Measurements from ENCODE around the gene ICAM5.
"Not testable (repeated sequence)": the region's sequence is repeated elsewhere in the genome, so short reads cannot be mapped to it uniquely, and the experiment has no call there.

The ICAM5 gene, protein sequence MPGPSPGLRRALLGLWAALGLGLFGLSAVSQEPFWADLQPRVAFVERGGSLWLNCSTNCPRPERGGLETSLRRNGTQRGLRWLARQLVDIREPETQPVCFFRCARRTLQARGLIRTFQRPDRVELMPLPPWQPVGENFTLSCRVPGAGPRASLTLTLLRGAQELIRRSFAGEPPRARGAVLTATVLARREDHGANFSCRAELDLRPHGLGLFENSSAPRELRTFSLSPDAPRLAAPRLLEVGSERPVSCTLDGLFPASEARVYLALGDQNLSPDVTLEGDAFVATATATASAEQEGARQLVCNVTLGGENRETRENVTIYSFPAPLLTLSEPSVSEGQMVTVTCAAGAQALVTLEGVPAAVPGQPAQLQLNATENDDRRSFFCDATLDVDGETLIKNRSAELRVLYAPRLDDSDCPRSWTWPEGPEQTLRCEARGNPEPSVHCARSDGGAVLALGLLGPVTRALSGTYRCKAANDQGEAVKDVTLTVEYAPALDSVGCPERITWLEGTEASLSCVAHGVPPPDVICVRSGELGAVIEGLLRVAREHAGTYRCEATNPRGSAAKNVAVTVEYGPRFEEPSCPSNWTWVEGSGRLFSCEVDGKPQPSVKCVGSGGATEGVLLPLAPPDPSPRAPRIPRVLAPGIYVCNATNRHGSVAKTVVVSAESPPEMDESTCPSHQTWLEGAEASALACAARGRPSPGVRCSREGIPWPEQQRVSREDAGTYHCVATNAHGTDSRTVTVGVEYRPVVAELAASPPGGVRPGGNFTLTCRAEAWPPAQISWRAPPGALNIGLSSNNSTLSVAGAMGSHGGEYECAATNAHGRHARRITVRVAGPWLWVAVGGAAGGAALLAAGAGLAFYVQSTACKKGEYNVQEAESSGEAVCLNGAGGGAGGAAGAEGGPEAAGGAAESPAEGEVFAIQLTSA

DNA sequence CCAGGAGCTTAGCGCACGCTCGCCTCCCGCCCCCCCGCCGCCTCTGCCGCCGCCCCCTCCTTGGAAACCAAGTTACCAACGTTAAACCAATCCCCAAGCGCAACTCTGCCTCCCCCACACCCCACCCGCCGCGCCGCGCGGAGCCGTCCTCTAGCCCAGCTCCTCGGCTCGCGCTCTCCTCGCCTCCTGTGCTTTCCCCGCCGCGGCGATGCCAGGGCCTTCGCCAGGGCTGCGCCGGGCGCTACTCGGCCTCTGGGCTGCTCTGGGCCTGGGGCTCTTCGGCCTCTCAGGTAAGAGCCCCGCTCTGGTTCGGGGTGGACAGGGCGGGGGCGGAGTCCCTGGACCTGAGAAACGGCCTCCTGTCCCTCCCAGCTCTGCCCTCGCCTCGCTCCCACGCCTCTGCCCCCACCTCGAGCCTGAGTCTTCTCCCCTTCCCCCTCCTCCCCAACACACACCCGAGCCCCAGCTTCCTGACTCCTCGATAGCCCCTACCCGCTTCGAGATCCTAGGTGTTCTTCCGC, at the start of gene ICAM5:
TSS of gene ICAM5 (plus strand) at position 117 of the 521 bp plus-strand sequence. CDS start at position 209, 92 bp downstream.
- peak; percentile 63 for DNase-seq

- not testable (repeated sequence) for DNase-seq
These were observed 47.8 kb upstream of the ICAM5 start for GRCh38 chr19:10241826-10242449.

DNA sequence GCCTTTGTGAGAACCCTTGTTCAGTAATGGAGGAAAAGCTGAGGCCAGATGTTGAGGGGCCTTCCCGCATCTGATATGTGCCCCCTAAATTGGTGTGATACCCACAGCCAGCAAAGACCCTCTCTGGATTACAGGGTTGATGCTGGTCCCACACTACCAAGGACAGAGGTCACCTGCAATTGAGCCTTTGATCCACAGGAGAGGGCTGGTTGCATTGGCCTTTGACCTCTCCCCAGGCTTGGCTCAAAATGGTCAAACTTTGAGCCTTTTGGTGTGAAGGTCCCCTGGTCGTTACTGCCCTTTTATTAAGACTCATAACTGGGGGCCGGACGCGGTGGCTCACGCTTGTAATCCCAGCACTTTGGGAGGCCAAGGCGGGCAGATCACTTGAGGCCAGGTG, 46.1 kb upstream of the ICAM5 start:
- no peak for DNase-seq

DNA sequence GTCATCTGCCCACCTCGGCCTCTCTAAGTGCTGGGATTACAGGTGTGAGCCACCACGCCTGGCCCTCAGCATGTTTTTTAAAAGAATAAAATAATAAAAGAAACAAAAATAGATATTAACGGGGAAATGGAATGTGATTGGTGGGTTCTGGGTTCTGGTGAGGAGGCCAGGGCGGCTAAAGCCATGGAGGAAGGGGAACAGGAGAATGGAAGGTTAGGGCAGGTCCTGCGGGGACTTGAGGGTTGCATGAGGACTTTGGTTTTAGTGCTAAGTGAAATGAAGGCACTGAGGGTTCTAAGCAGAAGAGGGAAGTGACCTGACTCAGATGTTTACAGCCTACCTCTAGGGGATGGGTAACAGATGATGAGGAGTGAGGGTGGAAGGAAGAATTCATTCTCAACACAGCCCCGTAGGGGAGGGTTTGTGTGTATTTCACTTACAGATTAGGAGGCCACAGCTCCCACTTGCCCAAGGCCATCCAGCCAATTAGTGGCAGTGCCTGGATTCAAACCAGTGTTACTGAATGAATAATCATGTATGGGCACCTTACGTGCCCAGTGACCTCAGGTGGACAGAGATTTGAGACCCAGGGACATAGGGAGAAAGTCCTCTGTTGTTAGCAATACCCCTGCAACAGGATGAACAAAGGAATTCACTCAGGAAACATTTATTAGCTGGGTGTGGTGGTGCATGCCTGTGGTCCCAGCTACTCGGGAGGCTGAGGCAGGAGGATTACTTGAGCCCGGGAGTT, 44.4 kb upstream of the ICAM5 start:
- DNase-seq, result no peak

- DNase-seq, result no peak
These were observed 43.2 kb upstream of the ICAM5 start for GRCh38 chr19:10246511-10246910.

- peak; percentile 93 for DNase-seq
These were observed 37.7 kb upstream of the ICAM5 start, which contains the start of gene MRPL4 for GRCh38 chr19:10251792-10252694. MRPL4 (plus strand) TSS chr19:10252214; CDS start chr19:10252254, 40 bp downstream.

DNA sequence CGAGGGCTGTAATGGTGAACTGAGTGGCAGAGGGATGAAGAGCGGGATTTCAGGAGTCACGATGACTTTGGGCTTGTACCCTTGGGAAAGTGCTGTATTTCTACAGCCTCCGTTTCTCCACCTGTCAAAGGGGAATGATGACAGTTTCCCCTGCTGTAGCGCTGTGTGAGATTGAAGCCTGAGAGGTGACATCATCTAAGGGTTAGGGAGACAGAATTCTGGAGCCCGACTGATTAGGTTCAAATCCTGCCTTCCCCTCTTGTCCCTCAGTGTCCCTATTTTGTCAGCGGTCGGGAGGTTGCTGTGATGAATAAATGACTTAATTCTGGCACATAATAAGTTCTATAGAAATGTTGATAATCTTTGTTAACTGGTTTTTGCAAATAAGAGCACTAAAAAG, 37.0 kb upstream of the ICAM5 start:
- no peak for DNase-seq

- DNase-seq, result no peak
These were observed 35.5 kb upstream of the ICAM5 start for GRCh38 chr19:10254244-10254643.

DNA sequence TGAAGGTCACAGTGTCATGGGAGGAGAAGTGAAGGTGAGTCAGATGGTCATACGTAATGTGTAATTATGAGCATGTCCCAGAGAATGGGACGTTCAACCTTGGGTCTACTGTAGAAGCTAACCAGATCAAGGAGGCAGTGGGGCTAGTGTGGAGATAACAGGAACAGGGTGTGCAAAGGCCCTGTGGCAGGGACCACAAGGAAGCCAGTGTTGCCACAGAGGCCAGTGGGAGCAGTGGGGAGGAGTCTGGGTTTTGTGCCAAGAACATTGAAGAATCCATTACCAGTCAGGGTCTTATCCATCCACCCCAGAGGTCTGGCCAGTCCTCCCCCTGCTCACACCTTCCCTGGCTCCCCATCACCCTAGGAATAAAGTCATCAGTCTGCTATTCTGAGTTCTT, 34.4 kb upstream of the ICAM5 start:
- no peak for DNase-seq

DNA sequence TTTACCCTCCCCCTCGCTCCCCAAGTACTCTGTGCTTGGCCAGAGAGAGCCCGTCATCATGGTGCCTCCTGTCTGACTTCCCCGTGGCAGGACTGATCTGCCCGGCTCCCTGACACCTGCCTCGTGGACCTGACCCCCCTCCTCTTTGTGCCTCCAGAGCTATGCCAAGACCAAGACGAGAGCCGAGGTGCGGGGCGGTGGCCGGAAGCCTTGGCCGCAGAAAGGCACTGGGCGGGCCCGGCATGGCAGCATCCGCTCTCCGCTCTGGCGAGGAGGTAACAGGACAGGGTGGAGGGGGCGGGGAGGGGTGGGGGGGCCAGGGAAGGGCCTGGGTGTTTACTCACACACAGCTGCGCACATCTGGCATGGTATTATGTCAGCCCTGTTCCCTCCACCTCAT, 33.2 kb upstream of the ICAM5 start:
- DNase-seq, result no peak

DNA sequence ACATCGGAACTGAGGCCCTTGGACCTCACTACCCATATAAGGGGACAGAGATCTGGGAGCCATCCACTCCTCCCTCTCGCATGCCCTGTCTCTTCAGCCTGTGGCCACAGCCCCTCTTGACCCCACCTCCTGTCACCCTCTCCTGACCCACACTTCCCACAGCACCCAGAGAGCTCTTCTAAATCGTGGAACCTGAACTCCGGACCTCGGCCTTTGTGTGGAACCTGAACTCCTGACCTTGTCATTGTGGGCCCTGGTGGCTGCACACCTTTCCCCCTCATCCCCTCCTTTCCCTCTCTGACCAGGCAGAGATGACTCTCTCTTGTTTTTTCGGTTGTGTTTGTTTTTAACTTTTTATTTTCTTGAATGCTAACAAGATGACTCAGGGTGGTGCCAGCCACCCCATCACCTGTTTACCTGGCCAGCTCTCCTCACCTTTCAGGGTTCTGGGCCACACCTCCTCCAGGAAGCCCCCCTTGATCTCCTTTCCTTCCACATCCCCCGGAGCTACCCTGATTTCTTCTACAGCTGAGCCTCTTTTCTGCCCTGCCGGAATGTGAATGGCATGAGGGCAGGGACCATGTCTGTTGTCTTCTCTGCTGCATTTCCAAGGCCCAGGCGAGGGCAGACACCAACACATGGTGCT, 32.7 kb upstream of the ICAM5 start:
- no peak for DNase-seq

DNA sequence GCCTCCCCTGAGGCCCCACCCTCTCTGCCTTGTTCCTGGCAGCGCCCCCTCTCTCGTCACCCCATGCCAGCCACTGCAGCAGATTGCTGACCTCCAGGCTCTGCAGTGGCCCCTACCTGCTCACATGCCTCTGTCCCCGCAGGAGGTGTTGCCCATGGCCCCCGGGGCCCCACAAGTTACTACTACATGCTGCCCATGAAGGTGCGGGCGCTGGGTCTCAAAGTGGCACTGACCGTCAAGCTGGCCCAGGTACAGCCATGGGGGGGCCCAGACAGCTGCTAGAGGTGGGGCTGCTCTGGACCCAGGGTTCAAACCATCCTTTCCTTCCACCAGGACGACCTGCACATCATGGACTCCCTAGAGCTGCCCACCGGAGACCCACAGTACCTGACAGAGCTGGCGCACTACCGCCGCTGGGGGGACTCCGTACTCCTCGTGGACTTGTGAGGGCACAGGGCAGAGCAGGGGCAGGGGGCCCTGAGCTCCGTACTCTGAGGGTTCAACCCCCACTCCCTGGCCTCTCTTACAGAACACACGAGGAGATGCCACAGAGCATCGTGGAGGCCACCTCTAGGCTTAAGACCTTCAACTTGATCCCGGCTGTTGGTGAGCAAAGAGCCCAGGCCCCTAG, 31.6 kb upstream of the ICAM5 start:
- DNase-seq, result no peak

DNA sequence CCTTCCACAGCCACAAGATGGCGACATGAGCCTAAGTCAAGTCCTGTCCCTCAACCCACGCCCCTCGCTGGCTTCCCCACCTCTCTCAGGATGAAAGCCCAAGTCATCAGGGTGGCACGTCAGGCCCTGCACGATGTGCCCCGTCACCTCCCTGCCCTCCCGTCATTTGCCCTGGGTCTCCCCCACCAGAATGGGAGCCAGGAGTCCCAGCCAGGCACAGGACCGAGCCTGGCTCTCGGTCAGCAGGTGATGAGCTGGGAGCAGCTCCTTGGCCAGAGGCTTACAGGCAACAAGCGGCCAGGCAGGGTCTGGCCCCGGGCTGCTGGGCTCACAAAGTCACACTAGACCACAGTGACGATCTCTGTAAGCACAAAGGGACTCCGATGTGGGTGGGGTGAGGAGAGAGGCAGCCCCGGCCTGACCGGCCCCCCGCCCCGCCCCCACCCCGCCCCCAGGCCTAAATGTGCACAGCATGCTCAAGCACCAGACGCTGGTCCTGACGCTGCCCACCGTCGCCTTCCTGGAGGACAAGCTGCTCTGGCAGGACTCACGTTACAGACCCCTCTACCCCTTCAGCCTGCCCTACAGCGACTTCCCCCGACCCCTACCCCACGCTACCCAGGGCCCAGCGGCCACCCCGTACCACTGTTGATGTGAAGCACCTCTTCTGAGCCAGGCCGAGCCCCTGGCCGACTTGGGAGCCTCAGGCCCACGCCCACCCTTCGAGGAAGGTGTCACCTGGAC, 30.4 kb upstream of the ICAM5 start:
- DNase-seq, result peak; percentile 92

GRCh38 chr19:10260141-10260584, 29.6 kb upstream of the ICAM5 start:
- DNase-seq, result peak; percentile 66

DNA sequence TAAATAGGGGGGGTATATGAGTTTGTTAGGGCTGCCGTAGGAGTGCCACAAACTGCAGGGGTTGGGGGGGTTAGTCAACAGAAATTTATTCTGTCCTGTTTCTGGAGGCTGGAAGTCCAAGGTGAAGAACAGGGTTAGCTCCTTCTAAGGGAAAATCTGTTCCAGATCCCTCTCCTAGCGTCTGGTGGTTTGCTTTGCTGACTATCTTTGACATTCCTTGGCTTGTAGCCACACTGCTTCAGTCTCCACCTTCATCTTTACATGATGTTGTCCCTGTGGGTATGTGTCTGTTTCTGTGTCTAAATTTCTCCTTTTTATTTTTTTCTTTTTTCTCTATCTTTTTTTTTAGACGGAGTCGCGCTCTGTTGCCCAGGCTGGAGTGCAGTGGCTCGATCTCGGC, 27.0 kb upstream of the ICAM5 start:
- no peak for DNase-seq

DNA sequence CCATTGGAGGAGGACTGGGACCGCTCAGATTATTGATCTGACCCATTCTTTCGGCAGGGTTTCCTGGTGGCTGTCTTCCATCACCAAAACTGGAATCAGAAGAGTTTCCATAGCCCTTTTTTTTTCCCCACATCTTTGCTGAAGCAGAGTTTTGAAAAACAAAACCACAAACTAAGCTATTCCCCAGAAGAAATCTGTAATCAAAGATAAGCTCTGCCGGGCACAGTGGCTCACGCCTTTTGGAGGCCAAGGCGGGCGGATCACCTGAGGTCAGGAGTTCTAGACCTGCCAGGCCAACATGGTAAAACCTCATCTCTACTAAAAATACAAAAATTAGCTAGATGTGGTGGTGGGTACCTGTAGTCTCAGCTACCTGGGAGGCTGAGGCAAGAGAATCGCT, 23.0 kb upstream of the ICAM5 start:
- DNase-seq, result no peak

GRCh38 chr19:10268071-10268470, 21.7 kb upstream of the ICAM5 start:
- DNase-seq, result no peak

DNA sequence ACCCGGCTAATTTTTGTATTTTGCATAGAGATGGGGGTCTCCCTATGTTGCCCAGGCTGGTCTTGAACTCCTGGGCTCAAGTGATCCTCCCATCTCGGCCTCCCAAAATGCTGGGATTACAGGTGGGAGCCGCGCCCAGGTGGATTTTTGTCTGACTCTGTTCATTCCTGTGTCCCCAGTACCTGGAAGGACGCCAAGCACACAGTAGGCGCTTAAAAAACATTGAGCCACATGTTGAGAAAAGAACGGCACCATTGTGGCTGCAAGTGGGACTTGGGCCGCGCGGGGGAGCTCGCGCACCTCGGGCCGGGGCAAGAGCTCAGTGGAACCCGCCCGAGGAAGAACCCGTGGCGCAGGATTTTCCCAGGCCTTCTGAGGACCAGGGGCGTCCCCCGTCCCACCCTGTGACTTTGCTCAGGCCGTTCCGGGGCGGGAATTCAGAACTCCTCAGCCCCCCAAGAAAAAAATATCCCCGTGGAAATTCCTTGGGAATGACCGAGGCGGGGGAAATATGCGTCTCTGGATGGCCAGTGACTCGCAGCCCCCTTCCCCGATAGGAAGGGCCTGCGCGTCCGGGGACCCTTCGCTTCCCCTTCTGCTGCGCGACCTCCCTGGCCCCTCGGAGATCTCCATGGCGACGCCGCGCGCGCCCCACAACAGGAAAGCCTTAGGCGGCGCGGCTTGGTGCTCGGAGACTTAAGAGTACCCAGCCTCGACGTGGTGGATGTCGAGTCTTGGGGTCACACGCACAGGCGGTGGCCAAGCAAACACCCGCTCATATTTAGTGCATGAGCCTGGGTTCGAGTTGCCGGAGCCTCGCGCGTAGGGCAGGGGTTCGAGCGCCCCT, 20.2 kb upstream of the ICAM5 start:
- peak; percentile 88 for DNase-seq

All from stimulated activated CD4-positive, alpha-beta T cell treated with anti-CD3 and anti-CD28 coated beads, Interleukin-4, amount 100 ng/mL, for 1 hour (primary cell).